GM21367 (cell line): ENCODE data around the gene ZMYND8.
"Not testable (repeated sequence)": the region's sequence is repeated elsewhere in the genome, so short reads cannot be mapped to it uniquely, and the experiment has no call there.

ENCODE experiments used
- ATAC-seq: cut with Tn5 transposase; IDR thresholded peaks from one replicate; pipeline ENCODE4 v1.9.1; 2021; ENCODE audit not compliant: unreplicated experiment

The ZMYND8 gene

GRCh38 chr20:47311211-47311610 is 45.3 kb downstream of the ZMYND8 start:
- ATAC-seq: no peak

GRCh38 chr20:47310729-47311128 is 45.8 kb downstream of the ZMYND8 start:
- no peak for ATAC-seq

GRCh38 chr20:47309806-47310426 is 46.6 kb downstream of the ZMYND8 start:
- ATAC-seq: no peak

- ATAC-seq: no peak
These were observed 47.1 kb downstream of the ZMYND8 start for GRCh38 chr20:47309394-47309793.

GRCh38 chr20:47307569-47307968 is 48.9 kb downstream of the ZMYND8 start:
- ATAC-seq: not testable (repeated sequence)

- no peak for ATAC-seq
These were observed 49.6 kb downstream of the ZMYND8 start for GRCh38 chr20:47306755-47307370.

- no peak for ATAC-seq
These were observed 50.4 kb downstream of the ZMYND8 start for GRCh38 chr20:47306095-47306494.

GRCh38 chr20:47305667-47306066 is 50.8 kb downstream of the ZMYND8 start:
- ATAC-seq: no peak

GRCh38 chr20:47304287-47304686 is 52.2 kb downstream of the ZMYND8 start:
- no peak for ATAC-seq

GRCh38 chr20:47303736-47304135 is 52.8 kb downstream of the ZMYND8 start:
- ATAC-seq: no peak

- ATAC-seq: no peak
These were observed 56.4 kb downstream of the ZMYND8 start for GRCh38 chr20:47300071-47300470.

GRCh38 chr20:47298624-47299023 is 57.9 kb downstream of the ZMYND8 start:
- ATAC-seq: no peak

- no peak for ATAC-seq
These were observed 58.8 kb downstream of the ZMYND8 start for GRCh38 chr20:47297746-47298145.

GRCh38 chr20:47296950-47297349 is 59.5 kb downstream of the ZMYND8 start:
- no peak for ATAC-seq

GRCh38 chr20:47295921-47296426 is 60.5 kb downstream of the ZMYND8 start:
- no peak for ATAC-seq

- ATAC-seq: no peak
These were observed 61.2 kb downstream of the ZMYND8 start for GRCh38 chr20:47295129-47295813.

- no peak for ATAC-seq
These were observed 62.9 kb downstream of the ZMYND8 start for GRCh38 chr20:47293631-47294030.

- no peak for ATAC-seq
These were observed 63.9 kb downstream of the ZMYND8 start for GRCh38 chr20:47292581-47292980.

GRCh38 chr20:47290666-47291430 is 65.7 kb downstream of the ZMYND8 start:
- ATAC-seq: no peak

GRCh38 chr20:47290008-47290407 is 66.5 kb downstream of the ZMYND8 start:
- ATAC-seq: no peak

- ATAC-seq: no peak
These were observed 67.4 kb downstream of the ZMYND8 start for GRCh38 chr20:47289096-47289495.
